ENCODE measurements around the gene GLYAT. TPM values are rescaled to one million over a fixed set of nuclear protein-coding genes. Genes with fewer than 3 reads are reported as not detected.

The GLYAT gene
- total and polyA plus RNA-seq, 2 of the 8 experiments (the other 6 are each of a cell fraction or from before 2014, with no cell fraction given): not detected

DNA sequence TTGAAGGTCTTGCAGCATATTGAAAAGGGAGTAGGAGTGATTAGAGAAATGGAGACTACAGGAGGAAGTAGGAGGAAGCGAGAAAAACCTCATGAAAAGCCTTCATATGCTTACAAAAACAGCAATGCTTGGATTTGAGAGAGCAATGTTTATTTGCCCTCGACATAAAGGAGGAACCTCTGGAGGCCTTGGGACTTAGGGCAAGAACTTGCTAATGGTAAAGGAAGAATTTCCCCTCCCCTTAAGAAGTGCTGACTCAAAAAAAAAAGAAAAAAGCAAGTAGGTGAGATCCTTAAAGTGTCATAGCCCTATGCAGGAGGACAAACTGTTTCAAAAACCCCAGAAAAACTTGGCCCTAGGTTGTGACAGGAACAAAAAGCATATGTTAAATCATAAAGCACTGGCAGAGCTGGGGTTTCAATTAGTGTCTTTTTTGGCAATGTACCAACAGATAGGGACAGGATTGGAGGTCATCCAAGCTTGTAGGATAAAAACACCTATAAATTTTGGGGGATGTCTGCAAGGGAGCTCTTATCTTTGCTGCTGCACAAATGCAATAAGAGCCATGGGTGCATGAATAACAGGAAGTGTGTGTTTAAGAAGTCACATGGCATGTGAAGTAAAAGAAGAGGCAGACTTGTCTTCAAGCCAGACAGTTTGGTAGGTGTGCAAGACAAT, 4.9 kb downstream of the GLYAT start:
- Histone ChIP-seq H2AFZ (ENCODE audit: low read length) (no peak overlapping the region), H2BK20ac (ENCODE audit: low read length) (no peak overlapping the region), H3K79me2 (ENCODE audit: control insufficient read depth in 1 of 2, insufficient read depth in 2 of 2, low read length in 2 of 2) (no peaks in the 10 kb centered on the region), H2BK15ac (ENCODE audit: low read length) (no peak overlapping the region), H3K9ac (replicated peaks in 1 of 4; ENCODE audit: extremely low read depth in 1 of 4, low read depth in 3 of 4, low read length in 3 of 4) (no peak overlapping the region), H2BK12ac (ENCODE audit: low read depth, low read length) (no peak overlapping the region), H3K36me3 (ENCODE audit: control insufficient read depth in 2 of 4, insufficient read depth in 4 of 4, low read length in 3 of 4) (no peaks in the 10 kb centered on the region), H3K79me1 (ENCODE audit: low read depth, low read length) (no peaks in the 10 kb centered on the region), H3K23me2 (ENCODE audit: low read depth, low read length) (no peaks in the 10 kb centered on the region; the same call in 1 of the 2 replicates), H3K27ac (ENCODE audit: low read depth, low read length) (no peak overlapping the region), H4K5ac (ENCODE audit: insufficient read length, low read depth, low read length) (no peak overlapping the region), H3K14ac (ENCODE audit: insufficient read length) (no peak overlapping the region), H2BK120ac (replicated peaks; ENCODE audit: low read depth, low read length) (no peak overlapping the region), H2BK5ac (ENCODE audit: low read depth, low read length) (no peak overlapping the region), H2AK5ac (ENCODE audit: low read depth, low read length) (no peak overlapping the region), H4K91ac (replicated peaks; ENCODE audit: insufficient read length, low read length) (no peak overlapping the region), H3K4me3 (ENCODE audit: extremely low read depth in 1 of 4, insufficient read depth in 2 of 4, low read depth in 3 of 4, low read length in 4 of 4) (no peak overlapping the region), H4K8ac (ENCODE audit: extremely low read depth, insufficient read depth, low read length) (no peak overlapping the region), H3K56ac (replicated peaks; ENCODE audit: insufficient read length, low read depth, low read length) (no peak overlapping the region), H3K9me3 (ENCODE audit: insufficient read depth in 2 of 2, low read depth in 1 of 2, low read length in 1 of 2) (peaks cover 30 to 33% of the 10 kb centered on the region in 2 experiments; a peak in 3 of 4 replicates), H3K27me3 (replicated peaks in 1 of 4; ENCODE audit: control insufficient read depth in 3 of 4, extremely low read depth in 1 of 4, insufficient read depth in 3 of 4, low read length in 3 of 4) (no peaks in the 10 kb centered on the region), H3K4ac (replicated peaks; ENCODE audit: insufficient read length, low read depth, low read length) (no peak overlapping the region), H3K23ac (ENCODE audit: insufficient read length) (no peak overlapping the region), H3K18ac (ENCODE audit: extremely low read depth, low read length) (no peak overlapping the region), H3K4me1 (replicated peaks in 1 of 4; ENCODE audit: control insufficient read depth in 3 of 4, insufficient read depth in 4 of 4, low read length in 3 of 4) (no peaks in the 10 kb centered on the region), H3K4me2 (ENCODE audit: insufficient read depth in 1 of 2, low read depth in 2 of 2, low read length in 2 of 2) (no peak overlapping the region), H4K20me1 (replicated peaks in 1 of 2; ENCODE audit: control insufficient read depth in 1 of 2, insufficient read depth in 2 of 2, low read length in 2 of 2) (no peaks in the 10 kb centered on the region)
- WGBS, 2 experiments (ENCODE audit: extremely low coverage in 1 of 2, insufficient coverage in 1 of 2, insufficient read length in 1 of 2, insufficient replicate concordance in 2 of 2, low coverage in 1 of 2, low lambda C conversion rate in 2 of 2, missing lambda C conversion rate in 1 of 2): 59% methylated on average over 2 of the region's 2 CpGs; no CpG with 5 or more reads in 1 of the 2 experiments
- POLR2A ChIA-PET (ENCODE audit: partially characterized antibody): no interaction called here
- CTCF ChIA-PET (ENCODE audit: partially characterized antibody): no interaction called here
- DNase-seq (ENCODE audit: low read depth in 1 of 2, low spot score in 2 of 2) (no peak), FAIRE-seq (no peak)
- TF ChIP-seq, protein P1, sequence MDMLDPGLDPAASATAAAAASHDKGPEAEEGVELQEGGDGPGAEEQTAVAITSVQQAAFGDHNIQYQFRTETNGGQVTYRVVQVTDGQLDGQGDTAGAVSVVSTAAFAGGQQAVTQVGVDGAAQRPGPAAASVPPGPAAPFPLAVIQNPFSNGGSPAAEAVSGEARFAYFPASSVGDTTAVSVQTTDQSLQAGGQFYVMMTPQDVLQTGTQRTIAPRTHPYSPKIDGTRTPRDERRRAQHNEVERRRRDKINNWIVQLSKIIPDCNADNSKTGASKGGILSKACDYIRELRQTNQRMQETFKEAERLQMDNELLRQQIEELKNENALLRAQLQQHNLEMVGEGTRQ (IDR thresholded peaks at IDR 0.05; ENCODE audit: low read length): no peak
- TF ChIP-seq PHF8 (conservative IDR thresholded peaks at IDR 0.05; ENCODE audit: low read depth, low read length) (no peak), TBP (IDR thresholded peaks at IDR 0.05; ENCODE audit: low read depth, low read length) (no peak), HDAC2 (IDR thresholded peaks at IDR 0.05; ENCODE audit: borderline replicate concordance in 1 of 2, low read depth in 2 of 2, low read length in 2 of 2) (no peak), GABPA (IDR thresholded peaks at IDR 0.05; ENCODE audit: borderline replicate concordance, insufficient read depth, low read length) (no peak), JUND (IDR thresholded peaks at IDR 0.05; ENCODE audit: low read length) (no peak), BACH1 (IDR thresholded peaks at IDR 0.05; ENCODE audit: low read length) (no peak), SP2 (IDR thresholded peaks at IDR 0.05; ENCODE audit: low read length) (no peak), JUN (IDR thresholded peaks at IDR 0.05; ENCODE audit: low read depth, low read length) (no peak), CBX8 (IDR thresholded peaks at IDR 0.05; ENCODE audit: borderline replicate concordance, low read depth, low read length) (no peak), FOSL1 (IDR thresholded peaks at IDR 0.05; ENCODE audit: insufficient read depth, low read depth, low read length) (no peak)
- TF ChIP-seq, protein P2, sequence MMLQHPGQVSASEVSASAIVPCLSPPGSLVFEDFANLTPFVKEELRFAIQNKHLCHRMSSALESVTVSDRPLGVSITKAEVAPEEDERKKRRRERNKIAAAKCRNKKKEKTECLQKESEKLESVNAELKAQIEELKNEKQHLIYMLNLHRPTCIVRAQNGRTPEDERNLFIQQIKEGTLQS (IDR thresholded peaks at IDR 0.05; ENCODE audit: insufficient read depth, low read depth, low read length): no peak

Data from H1 (cell line).